CD4-positive, alpha-beta T cell treated with Interleukin-12 subunit alpha and Interleukin-12 subunit beta, for 1 hour (primary cell): ENCODE data around the gene CHD1.
"Not testable (repeated sequence)": the region's sequence is repeated elsewhere in the genome, so short reads cannot be mapped to it uniquely, and the experiment has no call there.

Experiments
- DNase-seq: peaks from one replicate; pipeline ENCODE4 v3.0.0-alpha.2; 2020

Gene CHD1

GRCh38 chr5:98928873-98929709 is at the start of gene CHD1:
Gene CHD1, minus strand, starts transcription at chr5:98929007. Its CDS starts 2,621 bp downstream, at chr5:98926386.
- peak; percentile 97 for DNase-seq

GRCh38 chr5:98978528-98978927 is 49.7 kb upstream of the CHD1 start:
- no peak for DNase-seq

- DNase-seq, result no peak
These were observed 48.9 kb upstream of the CHD1 start for GRCh38 chr5:98977723-98978122.

- DNase-seq, result no peak
These were observed 47.0 kb upstream of the CHD1 start for GRCh38 chr5:98975682-98976407.

GRCh38 chr5:98975223-98975622 is 46.4 kb upstream of the CHD1 start:
- DNase-seq, result no peak

- DNase-seq, result no peak
These were observed 40.6 kb upstream of the CHD1 start for GRCh38 chr5:98969400-98969799.

GRCh38 chr5:98968056-98968564 is 39.3 kb upstream of the CHD1 start:
- no peak for DNase-seq

- DNase-seq, result no peak
These were observed 36.4 kb upstream of the CHD1 start for GRCh38 chr5:98965226-98965625.

- DNase-seq, result no peak
These were observed 35.8 kb upstream of the CHD1 start for GRCh38 chr5:98964621-98965020.

GRCh38 chr5:98963019-98963418 is 34.2 kb upstream of the CHD1 start:
- no peak for DNase-seq

- DNase-seq, result no peak
These were observed 33.8 kb upstream of the CHD1 start for GRCh38 chr5:98962587-98962986.

- no peak for DNase-seq
These were observed 33.0 kb upstream of the CHD1 start for GRCh38 chr5:98961665-98962344.

GRCh38 chr5:98957307-98957706 is 28.5 kb upstream of the CHD1 start:
- no peak for DNase-seq

- DNase-seq, result not testable (repeated sequence)
These were observed 27.1 kb upstream of the CHD1 start for GRCh38 chr5:98955888-98956287.

GRCh38 chr5:98955471-98955870 is 26.7 kb upstream of the CHD1 start:
- not testable (repeated sequence) for DNase-seq

GRCh38 chr5:98954392-98955028 is 25.7 kb upstream of the CHD1 start:
- DNase-seq, result no peak

- DNase-seq, result no peak
These were observed 14.0 kb upstream of the CHD1 start for GRCh38 chr5:98942847-98943246.

- DNase-seq, result no peak
These were observed 12.5 kb upstream of the CHD1 start for GRCh38 chr5:98941131-98941883.

- DNase-seq, result no peak
These were observed 11.8 kb upstream of the CHD1 start for GRCh38 chr5:98940581-98940980.

- DNase-seq, result no peak
These were observed 9.7 kb upstream of the CHD1 start for GRCh38 chr5:98938464-98938863.

- no peak for DNase-seq
These were observed 8.3 kb upstream of the CHD1 start for GRCh38 chr5:98936948-98937715.
